HG02678 (cell line): ENCODE data around the gene LRRC37B.
"Not testable (repeated sequence)": the region's sequence is repeated elsewhere in the genome, so short reads cannot be mapped to it uniquely, and the experiment has no call there.

Experiments used
- ATAC-seq: cut with Tn5 transposase; IDR thresholded peaks from one replicate; pipeline ENCODE4 v1.9.1; 2021; ENCODE audit warnings: mild to moderate bottlenecking, moderate library complexity; ENCODE audit not compliant: unreplicated experiment

Gene LRRC37B

DNA sequence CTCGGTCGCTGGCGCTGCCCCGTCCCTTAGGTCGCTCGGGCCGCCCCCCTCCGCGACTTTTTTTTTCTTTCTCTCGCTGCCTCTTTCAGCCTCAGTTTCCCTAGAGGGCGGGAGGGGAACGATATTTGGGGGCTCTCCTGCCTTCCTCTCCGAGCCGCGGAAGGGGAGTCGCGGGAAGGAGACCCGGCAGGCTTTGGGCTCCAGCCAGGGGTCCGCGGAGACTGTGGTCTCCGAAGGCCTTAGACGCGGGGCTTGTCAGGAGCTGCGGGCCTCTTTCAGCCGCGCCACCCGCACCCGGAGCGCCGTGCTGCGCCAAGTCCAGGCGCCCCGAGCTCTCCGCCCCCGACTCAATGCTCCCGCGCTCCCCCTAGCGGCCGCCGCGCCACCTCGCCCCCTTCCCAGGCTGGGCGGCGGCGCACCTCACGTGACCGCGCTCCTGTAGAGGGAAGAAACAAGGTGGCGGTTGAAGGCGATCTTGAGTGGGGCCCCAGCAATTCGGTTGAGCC, at the start of gene LRRC37B:
Gene LRRC37B (plus strand): TSS at position 427 of the 506 bp plus-strand sequence. CDS start 14,010 bp downstream, outside the sequence.
- ATAC-seq, result peak; percentile 85

- ATAC-seq, result not testable (repeated sequence)
Measured at GRCh38 chr17:31964131-31964530, 43.1 kb upstream of the LRRC37B start.

GRCh38 chr17:31967648-31968047, 39.5 kb upstream of the LRRC37B start:
- ATAC-seq, result no peak

DNA sequence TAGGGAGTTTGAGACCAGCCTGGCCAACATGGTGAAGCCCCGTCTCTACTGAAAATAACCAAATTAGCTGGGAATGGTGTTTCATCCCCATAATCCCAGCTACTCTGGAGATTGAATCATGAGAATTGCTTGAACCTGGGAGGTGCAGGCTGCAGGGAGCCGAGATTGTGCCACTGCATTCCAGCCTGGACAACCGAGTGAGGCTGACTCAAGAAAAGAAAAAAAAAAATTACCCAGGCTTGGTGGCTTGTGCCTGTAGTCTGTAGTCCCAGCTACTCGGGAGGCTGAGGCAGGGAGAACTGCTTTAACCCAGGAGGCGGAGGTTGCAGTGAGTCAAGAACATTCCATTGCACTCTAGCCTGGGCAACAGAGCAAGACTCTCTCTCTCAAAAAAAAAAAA, 36.8 kb upstream of the LRRC37B start:
- not testable (repeated sequence) for ATAC-seq

DNA sequence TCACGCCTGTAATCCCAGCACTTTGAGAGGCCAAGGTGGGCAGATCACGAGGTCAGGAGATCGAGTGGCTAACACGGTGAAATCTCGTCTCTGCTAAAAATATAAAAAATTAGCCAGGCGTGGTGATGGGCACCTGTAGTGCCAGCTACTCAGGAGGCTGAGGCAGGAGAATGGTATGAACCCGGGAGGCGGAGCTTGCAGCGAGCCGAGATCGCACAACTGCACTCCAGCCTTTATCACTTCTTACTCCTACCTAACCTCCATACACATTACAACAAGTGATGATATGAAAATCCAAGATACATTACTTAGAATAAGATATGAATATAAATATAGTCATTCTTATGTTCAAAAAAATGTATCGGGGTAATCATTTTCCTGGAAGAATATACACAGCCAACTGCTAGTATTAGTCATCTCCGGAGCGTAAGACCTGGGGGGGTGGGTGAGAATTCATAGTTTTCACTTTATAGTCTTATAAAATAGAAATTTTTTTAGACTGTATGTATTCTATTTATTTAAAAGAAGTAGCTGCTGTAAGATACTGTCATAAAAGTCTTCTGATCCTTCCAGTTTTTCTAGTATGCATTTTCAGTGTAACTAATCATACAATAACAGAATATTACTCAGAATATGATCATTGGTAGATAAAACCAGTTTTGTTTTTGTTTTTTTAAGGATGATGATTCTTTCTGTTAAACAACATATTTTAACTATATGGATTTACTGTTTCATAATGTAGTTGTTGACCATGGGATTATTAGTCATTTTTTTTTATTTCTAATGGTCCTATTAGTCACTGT, 32.7 kb upstream of the LRRC37B start:
- not testable (repeated sequence) for ATAC-seq

GRCh38 chr17:31975391-31975790, 31.8 kb upstream of the LRRC37B start:
- ATAC-seq, result not testable (repeated sequence)

DNA sequence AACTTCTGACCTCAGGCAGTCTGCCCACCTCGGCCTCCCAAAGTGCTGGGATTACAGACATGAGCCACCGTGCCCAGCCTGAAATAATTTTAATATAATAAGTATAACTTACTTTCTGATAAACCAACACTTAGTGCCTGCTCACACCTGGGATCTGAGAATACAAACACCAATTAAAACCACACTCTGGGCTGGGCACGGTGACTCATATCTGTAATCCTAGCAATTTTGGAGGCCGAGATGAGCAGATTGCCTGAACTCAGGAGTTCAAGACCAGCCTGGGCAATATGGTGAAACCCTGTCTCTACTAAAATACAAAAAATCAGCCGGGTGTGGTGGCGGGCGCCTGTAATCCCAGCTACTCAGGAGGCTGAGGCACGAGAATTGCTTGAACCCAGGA, 15.4 kb upstream of the LRRC37B start:
- not testable (repeated sequence) for ATAC-seq

DNA sequence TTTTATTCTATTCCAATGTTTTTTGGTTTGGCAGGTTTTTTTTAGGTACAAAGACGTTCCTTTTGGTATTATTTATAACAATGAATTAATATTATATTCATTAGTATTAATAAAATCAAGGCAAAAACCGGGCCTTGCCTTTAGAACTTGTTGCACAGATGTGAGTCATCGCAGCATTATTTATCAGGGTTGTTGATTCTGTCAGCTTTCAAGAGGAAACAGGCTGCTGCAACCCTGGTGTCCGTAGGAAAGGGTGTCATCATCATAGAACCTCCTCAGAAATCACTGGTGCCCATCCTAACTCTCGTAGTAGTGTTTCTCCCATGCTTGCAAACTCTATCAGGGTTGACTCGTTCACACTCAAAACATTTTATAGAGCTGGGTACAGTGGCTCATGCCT, 10.2 kb upstream of the LRRC37B start:
- no peak for ATAC-seq

GRCh38 chr17:32007463-32008298, 498 bp downstream of the LRRC37B start:
- ATAC-seq, result peak; percentile 39

DNA sequence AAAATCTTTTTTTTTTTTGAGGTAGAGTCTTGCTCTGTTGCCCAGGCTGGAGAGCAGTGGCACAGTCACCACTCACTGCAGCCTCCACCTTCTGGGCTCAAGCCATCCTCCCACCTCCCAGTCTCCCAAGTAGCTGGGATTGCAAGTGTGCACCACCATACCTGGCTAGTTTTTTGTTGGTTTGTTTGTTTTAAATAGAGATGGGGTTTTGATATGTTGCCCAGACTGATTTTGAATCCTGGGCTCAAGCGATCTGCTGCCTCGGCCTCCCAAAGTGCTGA, 2.0 kb downstream of the LRRC37B start:
- ATAC-seq, result no peak

- no peak for ATAC-seq
Measured at GRCh38 chr17:32010114-32010513, 2.9 kb downstream of the LRRC37B start.

- ATAC-seq, result no peak
Measured at GRCh38 chr17:32015245-32016013, 8.2 kb downstream of the LRRC37B start.

DNA sequence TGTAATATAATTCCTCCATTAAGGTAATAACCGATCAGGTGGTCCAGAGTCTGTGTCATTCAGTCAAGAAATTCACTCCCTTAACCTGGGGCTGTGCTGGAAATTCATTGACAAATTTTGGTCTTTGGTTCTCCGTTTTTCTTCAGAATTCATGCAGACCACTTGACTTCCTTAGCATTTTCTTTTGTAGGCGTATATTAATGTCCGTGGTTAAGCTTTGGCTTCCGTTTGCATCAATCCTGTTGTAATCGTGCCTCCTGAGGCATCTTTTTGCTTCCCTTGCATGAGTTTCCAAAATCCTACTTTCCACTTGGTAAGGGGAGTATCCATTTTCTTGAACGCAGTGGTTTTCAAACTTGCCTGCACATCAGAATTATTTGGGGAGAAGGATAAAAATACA, 9.0 kb downstream of the LRRC37B start:
- ATAC-seq, result no peak

GRCh38 chr17:32019228-32019627, 12.0 kb downstream of the LRRC37B start:
- ATAC-seq, result no peak

DNA sequence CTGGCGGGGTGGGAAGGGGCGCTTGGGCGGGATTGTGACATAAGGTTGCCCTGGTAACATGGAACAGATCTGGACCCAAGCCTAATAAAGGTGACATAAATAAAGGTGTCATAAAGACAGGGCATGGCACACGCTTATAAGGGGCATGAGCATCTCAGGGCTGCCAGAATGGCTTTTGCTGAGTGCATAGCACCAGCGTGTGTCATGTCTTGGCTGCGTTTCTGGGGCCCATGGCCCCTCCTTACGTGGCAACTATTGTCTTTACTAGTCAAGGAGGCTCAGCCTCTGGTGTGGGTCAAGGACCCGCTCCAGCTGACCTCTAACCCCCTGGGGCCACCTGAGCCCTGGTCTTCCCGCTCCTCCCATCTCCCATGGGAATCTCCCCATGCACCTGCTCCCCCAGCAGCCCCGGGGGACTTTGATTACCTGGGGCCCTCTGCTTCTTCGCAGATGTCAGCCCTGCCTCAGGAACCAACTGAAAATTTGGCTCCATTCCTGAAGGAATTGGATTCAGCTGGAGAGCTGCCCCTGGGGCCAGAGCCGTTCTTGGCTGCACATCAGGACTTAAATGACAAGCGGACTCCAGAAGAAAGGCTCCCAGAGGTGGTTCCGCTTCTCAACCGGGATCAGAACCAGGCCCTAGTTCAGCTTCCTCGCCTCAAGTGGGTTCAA, 13.9 kb downstream of the LRRC37B start:
- ATAC-seq, result no peak

DNA sequence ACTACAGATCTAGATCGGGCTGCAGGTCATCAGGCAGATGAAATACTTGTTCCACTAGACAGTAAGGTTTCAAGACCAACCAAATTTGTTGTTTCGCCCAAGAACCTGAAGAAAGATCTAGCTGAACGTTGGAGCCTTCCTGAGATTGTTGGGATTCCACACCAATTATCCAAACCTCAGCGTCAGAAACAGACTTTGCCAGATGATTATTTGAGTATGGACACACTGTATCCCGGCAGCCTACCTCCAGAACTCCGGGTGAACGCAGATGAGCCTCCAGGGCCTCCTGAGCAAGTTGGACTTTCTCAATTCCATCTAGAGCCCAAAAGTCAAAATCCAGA, 14.4 kb downstream of the LRRC37B start:
- no peak for ATAC-seq

GRCh38 chr17:32022554-32022953, 15.4 kb downstream of the LRRC37B start:
- not testable (repeated sequence) for ATAC-seq

GRCh38 chr17:32027271-32027670, 20.1 kb downstream of the LRRC37B start:
- not testable (repeated sequence) for ATAC-seq

DNA sequence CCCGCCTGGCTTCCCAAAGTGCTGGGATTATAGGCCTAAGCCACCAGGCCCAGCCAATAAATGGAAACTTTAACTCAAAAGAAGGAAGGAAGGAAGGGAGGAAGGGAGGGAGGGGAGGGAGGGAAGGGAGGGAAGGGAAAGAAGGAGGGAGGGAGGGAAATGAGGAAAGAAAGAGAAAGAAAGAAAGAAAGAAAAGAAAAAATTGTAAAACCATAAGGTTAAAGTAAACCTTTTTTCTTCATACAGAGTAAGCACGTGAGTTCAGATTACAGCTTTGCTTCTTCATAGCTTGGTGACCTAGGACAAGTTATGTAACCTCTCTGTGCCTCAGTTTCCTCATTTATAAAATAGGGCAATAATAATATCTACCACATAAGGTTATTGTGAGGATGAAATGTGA, 26.0 kb downstream of the LRRC37B start:
- no peak for ATAC-seq

DNA sequence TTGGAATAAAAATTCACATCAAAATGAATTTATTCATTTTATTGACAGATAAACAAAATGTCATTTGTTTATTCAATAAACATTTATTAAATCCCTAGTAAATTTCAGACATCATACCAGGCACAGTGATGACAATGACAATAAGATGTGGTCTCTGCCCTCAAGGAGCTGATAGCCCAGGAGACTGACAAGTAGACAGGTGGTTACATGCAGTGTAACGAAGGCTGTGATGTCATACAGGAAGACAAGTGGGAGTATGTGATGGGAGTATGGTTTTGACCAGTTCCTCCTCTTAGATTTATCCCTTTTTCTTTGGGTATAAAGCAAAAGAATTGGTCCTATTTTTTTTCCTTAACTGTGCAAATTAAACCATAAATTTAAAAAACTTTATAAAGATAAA, 26.6 kb downstream of the LRRC37B start:
- ATAC-seq, result not testable (repeated sequence)

DNA sequence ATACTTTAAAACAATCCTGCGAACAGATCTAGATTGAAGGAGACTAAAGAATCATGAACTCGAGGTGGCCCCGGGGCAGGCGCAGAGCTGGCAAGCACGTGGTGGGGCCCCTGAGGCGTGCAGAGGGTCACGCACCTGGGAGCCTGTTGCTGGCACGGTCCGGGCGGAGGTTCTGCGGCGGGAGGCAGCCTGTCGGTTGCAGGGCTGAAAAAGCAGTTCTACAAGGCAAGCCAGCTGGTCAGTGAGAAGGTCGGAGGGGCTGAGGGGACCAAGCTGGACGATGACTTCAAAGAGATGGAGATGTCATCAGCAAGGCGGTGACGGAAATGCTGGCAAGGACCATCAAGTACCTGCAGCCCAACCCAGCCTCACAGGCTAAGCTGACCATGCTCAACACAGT, 33.1 kb downstream of the LRRC37B start:
- ATAC-seq, result not testable (repeated sequence)
